ACC112 (cell line): ENCODE measurements around the gene EFCAB6.

Experiments used
- H2AFZ ChIP-seq: fragments of 200-600 bp; sonication (generic); one replicate; pipeline ENCODE4 v1.6.0; 2017; ENCODE audit warnings: antibody characterized with exemption, low read length; ENCODE audit not compliant: unreplicated experiment
- H3K27ac ChIP-seq: fragments of 200-600 bp; sonication (generic); 2 replicates; pipeline ENCODE4 v1.5.1; 2014; ENCODE audit warnings: low read depth, mild to moderate bottlenecking, antibody characterized with exemption, low read length, moderate library complexity
- H3K27me3 ChIP-seq: fragments of 200-600 bp; sonication (generic); 2 replicates; pipeline ENCODE4 v1.6.1; 2014; ENCODE audit warnings: mild to moderate bottlenecking, antibody characterized with exemption, low read length, moderate library complexity, mixed read lengths; ENCODE audit not compliant: insufficient read depth
- H3K36me3 ChIP-seq: fragments of 200-600 bp; sonication (generic); 2 replicates; pipeline ENCODE4 v1.6.1; 2016; ENCODE audit warnings: mild to moderate bottlenecking, antibody characterized with exemption, low read length, moderate library complexity, mixed read lengths; ENCODE audit not compliant: insufficient read depth
- H3K4me1 ChIP-seq: fragments of 200-600 bp; sonication (generic); one replicate; pipeline ENCODE4 v1.6.1; 2016; ENCODE audit warnings: low read length, mixed read lengths; ENCODE audit not compliant: insufficient read depth, unreplicated experiment, control insufficient read depth
- H3K4me3 ChIP-seq: fragments of 200-600 bp; sonication (generic); 2 replicates; pipeline ENCODE4 v1.5.1; 2014; ENCODE audit warnings: mild to moderate bottlenecking, low read depth, low read length
- H3K79me2 ChIP-seq: fragments of 200-600 bp; sonication (generic); one replicate; pipeline ENCODE4 v1.6.0; 2016; ENCODE audit warnings: low read length; ENCODE audit not compliant: control insufficient read depth, unreplicated experiment, insufficient read depth

The EFCAB6 gene

DNA sequence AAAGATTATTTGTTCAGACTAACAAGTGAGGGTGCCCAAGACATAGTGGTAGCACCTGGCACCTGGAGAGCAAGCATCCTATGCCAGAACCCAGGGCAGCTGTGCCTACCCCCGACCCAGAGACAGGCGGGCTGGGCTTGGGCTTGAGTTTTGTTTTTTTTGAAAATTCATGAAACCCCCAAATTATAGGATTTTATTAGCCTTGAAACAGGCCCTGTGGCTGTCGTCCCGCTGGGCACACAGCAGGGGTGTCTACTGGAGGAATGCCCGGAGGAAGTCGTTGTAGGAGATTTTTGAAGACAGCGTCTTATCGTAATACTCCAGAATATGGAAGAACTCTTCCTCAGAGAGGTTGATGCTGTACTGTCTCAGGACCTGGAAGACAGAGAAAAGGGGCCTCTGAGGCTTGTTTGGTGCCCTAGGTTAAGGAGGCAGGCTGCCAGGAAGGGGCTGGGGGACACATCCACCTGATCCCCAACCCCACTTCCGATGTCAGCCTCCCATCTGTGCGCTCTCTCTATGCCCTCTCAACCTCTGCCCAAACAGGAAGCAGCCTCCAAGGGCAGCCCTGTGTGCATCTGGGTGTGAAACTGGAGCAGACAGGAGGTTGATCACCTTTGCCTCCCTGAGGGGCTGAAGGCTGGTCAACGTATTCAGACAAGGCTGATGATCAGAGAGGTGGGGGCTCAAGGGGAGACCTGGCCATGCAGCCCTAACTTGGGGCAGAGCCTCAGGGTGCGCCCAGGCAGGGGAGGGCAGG is 283.3 kb downstream of the EFCAB6 start:
- H3K4me3 ChIP-seq: no peak overlapping the region
- H3K27me3 ChIP-seq: no peaks in the 10 kb centered on the region
- no peaks in the 10 kb centered on the region for H3K79me2 ChIP-seq
- H3K4me1 ChIP-seq: no peaks in the 10 kb centered on the region
- no peak overlapping the region for H2AFZ ChIP-seq
- H3K36me3 ChIP-seq: no peaks in the 10 kb centered on the region
- H3K27ac ChIP-seq: no peak overlapping the region

DNA sequence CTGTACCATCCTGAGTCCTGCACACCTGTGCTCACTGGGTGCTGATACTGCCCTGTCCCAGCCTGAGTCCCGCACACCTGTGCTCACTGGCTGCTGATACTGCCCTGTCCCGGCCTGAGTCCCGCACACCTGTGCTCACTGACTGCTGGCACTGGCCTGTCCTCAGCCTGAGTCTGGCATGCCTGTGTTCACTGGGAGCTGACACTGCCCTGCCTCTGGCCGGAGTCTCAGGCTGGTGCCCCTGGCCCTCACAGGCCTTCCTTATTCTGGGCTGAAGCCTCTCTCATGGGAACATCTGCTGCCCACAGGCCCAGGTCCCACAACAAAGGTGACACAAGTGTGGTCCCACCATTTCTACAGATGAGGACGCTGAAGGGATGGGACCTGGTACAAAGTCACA is 285.2 kb downstream of the EFCAB6 start:
- H3K79me2 ChIP-seq: no peaks in the 10 kb centered on the region
- H3K4me3 ChIP-seq: no peak overlapping the region
- no peaks in the 10 kb centered on the region for H3K4me1 ChIP-seq
- no peak overlapping the region for H2AFZ ChIP-seq
- no peaks in the 10 kb centered on the region for H3K36me3 ChIP-seq
- H3K27ac ChIP-seq: no peak overlapping the region
- H3K27me3 ChIP-seq: no peaks in the 10 kb centered on the region

DNA sequence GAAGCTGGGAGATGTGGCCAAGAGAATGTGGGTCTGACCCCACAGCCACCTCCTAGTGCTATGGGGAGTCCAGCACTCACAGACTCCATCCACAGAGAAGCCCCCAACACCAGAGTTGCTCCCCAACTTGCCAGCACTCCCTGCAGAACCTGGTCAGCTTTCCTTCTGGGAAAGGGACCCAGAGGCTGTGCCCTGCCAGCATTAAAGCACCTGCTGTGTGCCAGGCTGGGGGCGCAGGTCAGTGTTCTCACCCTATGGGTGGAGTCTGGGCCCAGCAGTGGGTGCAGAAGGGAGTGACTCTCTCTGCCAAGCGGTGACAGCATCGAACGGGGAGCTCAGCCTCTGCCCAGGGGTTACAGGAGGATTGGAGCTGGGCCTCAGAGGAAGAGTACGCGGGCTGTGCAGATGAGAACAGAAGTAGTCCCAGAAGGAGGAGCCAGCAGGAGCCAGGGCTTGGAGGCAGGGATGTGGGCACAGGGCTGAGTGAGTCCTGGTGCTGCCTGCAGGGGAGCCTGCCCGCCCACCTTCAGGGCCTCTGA is 285.9 kb downstream of the EFCAB6 start:
- Histone ChIP-seq H3K4me3 (no peak overlapping the region), H2AFZ (no peak overlapping the region)

DNA sequence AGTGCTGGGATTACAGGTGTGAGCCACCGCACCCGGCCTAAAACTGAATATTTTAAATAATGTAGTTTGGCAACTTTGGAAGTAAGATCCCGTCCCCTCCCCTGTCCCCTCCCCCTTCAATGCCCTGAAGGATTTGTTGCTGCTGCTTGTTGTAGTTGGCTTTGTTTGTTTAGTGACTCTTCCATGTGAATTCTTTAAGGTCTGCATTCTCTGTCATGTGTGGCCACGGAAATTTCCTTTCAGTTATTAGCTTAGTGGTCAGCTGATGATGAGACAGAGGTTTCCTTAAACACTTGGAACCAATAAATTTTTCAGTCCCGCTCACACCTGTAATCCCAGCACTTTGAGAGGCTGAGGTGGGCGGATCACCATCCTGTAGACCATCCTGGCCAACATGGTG is 290.4 kb downstream of the EFCAB6 start:
- Histone ChIP-seq H3K4me1 (no peaks in the 10 kb centered on the region), H3K79me2 (no peaks in the 10 kb centered on the region), H3K4me3 (no peak overlapping the region), H3K36me3 (no peaks in the 10 kb centered on the region), H3K27me3 (no peaks in the 10 kb centered on the region), H3K27ac (no peak overlapping the region), H2AFZ (no peak overlapping the region)

More for the DNA sequence above, 285.9 kb downstream of the EFCAB6 start:
- no peaks in the 10 kb centered on the region for H3K79me2 ChIP-seq
- H3K4me1 ChIP-seq: no peaks in the 10 kb centered on the region
- H3K36me3 ChIP-seq: no peaks in the 10 kb centered on the region
- no peaks in the 10 kb centered on the region for H3K27me3 ChIP-seq
- no peak overlapping the region for H3K27ac ChIP-seq

DNA sequence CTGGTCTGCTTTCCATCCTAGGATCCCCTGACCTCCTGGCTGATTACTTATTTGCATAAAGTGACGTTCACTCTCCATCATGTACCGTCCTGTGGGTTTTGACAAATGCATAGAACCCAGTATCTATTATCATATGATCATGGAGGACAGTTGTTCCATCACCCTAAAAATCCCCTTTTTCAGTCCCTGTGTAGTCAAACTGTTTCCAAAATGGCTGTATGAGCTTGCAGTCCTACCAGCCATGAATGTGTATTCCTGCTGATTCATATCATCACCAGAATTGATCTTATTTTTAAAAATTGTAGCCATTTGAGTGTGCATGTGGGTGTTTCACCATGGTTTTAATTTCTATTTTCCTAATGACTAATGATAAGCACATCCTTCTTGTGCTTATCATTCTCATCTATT is 291.5 kb downstream of the EFCAB6 start:
- H3K36me3 ChIP-seq: no peaks in the 10 kb centered on the region
- H3K4me3 ChIP-seq: no peak overlapping the region
- no peak overlapping the region for H2AFZ ChIP-seq
- no peaks in the 10 kb centered on the region for H3K27me3 ChIP-seq
- no peak overlapping the region for H3K27ac ChIP-seq
- H3K4me1 ChIP-seq: no peaks in the 10 kb centered on the region
- H3K79me2 ChIP-seq: no peaks in the 10 kb centered on the region

DNA sequence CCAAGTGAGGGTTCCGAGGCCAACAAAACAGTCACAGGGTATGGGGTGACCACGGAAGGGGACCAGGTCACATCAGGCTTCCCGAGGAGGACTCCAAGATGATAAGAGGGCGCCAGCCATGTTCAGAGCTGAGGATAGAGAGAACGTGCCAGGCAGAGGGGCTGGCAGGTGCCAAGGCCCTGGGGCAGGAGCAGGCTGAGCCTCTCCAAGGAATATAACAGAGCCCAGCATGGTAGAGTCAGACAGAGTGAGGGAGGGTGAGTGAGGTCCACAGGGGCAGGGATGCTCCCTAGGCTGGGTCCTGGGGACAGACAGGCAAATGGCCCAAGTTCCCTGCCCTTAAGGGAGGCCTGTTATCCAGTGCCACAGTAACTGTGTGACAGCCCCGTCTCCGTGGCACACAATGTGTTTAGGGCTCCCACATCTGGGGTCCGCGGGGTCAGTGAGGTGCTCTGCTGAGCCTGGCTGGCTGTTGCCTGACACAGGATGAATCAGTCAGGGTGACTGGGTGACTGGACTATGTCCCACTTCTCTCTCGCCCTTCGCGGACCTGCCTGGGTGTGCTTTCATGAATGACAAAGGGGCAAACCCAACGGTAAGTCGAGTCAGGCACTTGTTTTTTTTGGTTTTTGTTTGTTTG is 295.0 kb downstream of the EFCAB6 start:
- Histone ChIP-seq H3K27ac (no peak overlapping the region), H2AFZ (no peak overlapping the region), H3K27me3 (no peaks in the 10 kb centered on the region), H3K79me2 (no peaks in the 10 kb centered on the region), H3K36me3 (no peaks in the 10 kb centered on the region), H3K4me3 (no peak overlapping the region), H3K4me1 (no peaks in the 10 kb centered on the region)

DNA sequence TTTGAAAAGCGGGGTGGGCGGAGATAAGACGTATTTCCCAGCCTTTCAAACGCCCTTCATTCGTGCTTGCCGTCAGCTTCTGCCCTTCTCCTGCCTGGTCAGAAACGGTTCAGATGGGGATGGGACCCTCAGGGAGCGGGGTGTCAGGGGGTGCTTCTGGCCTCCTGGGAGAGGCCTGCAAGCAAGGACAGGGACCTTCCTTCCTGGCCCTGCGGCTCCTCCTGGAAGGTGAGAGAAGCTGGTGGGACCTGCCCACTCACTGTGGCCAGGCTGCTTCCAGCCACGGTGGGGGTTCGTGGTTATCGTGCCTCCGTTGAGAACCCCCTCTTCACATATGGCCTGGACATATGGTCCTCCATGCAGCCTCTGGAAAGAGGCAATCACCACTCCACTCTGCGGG is 295.7 kb downstream of the EFCAB6 start:
- no peaks in the 10 kb centered on the region for H3K4me1 ChIP-seq
- H3K79me2 ChIP-seq: no peaks in the 10 kb centered on the region
- no peak overlapping the region for H3K27ac ChIP-seq
- H2AFZ ChIP-seq: no peak overlapping the region
- H3K4me3 ChIP-seq: no peak overlapping the region
- H3K36me3 ChIP-seq: no peaks in the 10 kb centered on the region
- no peaks in the 10 kb centered on the region for H3K27me3 ChIP-seq

DNA sequence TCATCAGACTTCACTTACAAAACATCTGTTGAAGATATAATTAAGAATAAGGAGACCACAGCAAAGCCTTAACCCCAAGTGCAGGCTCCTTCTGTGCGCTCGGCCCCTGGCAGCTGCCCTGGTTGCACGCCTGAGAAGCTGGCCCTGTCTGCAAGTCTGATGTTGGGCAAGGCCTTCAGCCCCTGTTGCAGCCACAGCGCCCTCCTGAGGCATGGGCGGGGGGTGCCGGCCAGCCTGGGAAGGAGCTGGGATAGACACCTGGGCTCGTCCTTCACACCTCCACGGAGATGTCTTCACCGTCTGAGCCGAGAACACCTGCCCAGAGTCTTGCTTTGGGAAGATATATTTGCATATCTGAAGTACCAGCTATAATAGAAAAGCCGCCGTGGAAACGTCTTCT is 296.2 kb downstream of the EFCAB6 start:
- Histone ChIP-seq H3K4me1 (no peaks in the 10 kb centered on the region), H3K27me3 (no peaks in the 10 kb centered on the region), H2AFZ (no peak overlapping the region), H3K36me3 (no peaks in the 10 kb centered on the region), H3K27ac (no peak overlapping the region), H3K79me2 (no peaks in the 10 kb centered on the region), H3K4me3 (no peak overlapping the region)

DNA sequence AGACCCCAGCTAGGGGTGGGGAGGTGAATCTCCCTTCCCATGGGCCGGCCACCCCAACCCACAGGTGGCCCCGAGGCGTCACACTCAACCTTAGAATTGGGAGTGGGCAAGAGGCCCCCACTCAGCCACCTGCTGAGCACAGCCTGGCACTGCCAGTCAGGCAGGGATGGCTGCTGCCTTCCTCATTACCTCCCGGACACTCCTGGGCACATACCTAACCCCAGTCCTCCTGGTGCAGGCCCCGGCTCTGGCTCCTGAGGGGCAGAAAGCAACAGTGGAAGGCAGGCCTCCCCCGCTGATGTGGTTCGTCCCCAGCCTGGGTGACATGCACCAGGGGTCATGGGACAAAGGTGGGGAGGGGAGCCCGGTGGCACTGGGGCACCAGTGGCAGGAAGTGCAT is 296.7 kb downstream of the EFCAB6 start:
- no peaks in the 10 kb centered on the region for H3K4me1 ChIP-seq
- no peak overlapping the region for H3K27ac ChIP-seq
- H3K79me2 ChIP-seq: no peaks in the 10 kb centered on the region
- H3K36me3 ChIP-seq: no peaks in the 10 kb centered on the region
- H3K27me3 ChIP-seq: no peaks in the 10 kb centered on the region
- H3K4me3 ChIP-seq: no peak overlapping the region
- no peak overlapping the region for H2AFZ ChIP-seq

DNA sequence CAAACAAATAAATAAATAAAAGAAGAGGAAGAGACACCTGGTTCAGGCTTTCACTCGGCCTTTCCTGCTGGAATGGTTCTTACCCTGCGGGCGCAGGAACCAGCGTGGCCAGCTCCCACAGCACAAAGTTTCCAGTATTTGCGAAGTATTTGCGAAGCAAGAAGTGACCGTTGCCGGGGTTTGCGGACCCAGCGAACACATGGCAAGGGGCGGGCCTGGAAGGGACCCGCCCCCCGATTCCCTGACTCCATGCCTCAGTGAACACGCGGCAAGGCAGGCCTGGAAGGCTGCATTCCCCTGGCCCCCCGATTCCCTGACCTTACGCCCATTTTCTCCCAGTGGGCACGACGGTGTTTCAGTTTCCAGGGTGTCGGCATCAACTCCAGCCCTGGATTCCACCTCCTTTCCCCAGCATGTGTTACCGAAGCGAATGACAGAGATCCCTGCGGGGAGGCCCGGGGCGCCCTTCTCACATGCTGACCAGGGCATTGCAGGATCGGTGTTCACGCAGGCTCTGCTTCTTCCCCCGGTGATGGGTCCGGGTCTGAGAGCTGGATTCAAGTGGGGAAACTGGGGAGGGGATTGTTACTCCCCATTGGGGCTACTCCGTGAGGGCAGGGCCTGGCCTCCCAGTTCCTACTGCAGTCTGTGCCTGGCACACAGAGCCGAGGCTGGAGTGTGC is 297.5 kb downstream of the EFCAB6 start:
- no peaks in the 10 kb centered on the region for H3K27me3 ChIP-seq

More for the DNA sequence above, 297.5 kb downstream of the EFCAB6 start:
- no peaks in the 10 kb centered on the region for H3K79me2 ChIP-seq
- H2AFZ ChIP-seq: no peak overlapping the region
- no peaks in the 10 kb centered on the region for H3K36me3 ChIP-seq
- no peak overlapping the region for H3K4me3 ChIP-seq
- no peaks in the 10 kb centered on the region for H3K4me1 ChIP-seq
- H3K27ac ChIP-seq: no peak overlapping the region
